Measurements from ENCODE around the gene ERCC4. TPM values are rescaled to one million over a fixed set of nuclear protein-coding genes. Genes with fewer than 3 reads are reported as not detected.

ERCC4 gene
- total RNA-seq, 1 experiment from 2014 or later = 11.7 TPM

DNA sequence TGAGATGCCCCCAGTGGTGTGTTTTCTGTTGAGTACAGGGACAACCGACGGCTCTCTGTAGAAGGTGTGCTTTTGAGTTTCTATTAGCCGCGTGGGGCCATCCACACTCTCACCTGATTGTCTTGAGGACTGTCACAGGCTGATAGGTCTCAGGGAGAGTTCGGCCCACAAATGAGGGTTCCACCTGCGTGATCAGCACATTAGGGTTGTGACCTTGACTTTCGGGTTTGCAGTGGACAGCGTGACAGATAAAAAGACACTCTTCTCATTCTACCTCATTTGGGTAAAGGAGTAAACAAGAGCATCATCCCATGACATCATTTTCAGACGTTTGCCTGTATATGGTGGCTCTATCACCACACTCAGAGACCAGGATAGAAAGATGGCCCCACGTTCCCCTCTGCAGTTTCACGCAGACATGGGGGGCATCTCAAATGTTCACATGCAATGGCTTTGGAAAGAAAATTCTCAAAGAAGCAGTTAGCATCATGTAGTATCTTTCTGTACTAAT lies 76.9 kb downstream of the ERCC4 start:
- no peaks in the 10 kb centered on the region for H3K27me3 ChIP-seq (replicated peaks)
- DNase-seq (ENCODE audit: low read depth in 1 of 2, low spot score in 2 of 2) = no peak
- H3K4me3 ChIP-seq = no peak overlapping the region
- H3K4me1 ChIP-seq (replicated peaks) = no peaks in the 10 kb centered on the region; the same call in 1 of the 2 replicates
- H3K36me3 ChIP-seq = no peaks in the 10 kb centered on the region
- no peak overlapping the region for H3K27ac ChIP-seq
- no peaks in the 10 kb centered on the region for H3K9me3 ChIP-seq (replicated peaks)

DNA sequence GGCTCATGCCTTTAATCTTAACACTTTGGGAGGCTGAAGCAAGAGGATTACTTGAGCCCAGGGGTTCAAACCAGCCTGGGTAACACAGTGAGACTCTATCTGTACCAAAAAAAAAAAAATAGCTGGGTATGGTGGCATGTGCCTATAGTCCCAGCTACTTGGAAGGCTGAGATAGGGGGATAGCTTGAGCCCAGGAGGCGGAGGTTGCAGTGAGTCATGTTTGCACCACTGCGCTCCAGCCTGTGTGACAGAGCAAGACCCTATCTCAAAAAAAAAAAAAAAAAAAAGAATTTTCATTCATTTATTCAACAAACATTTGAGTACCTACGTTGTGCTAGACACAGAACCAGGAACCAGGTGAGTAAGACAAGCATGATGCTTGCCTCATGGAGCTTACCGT lies 77.6 kb downstream of the ERCC4 start:
- no peaks in the 10 kb centered on the region for H3K9me3 ChIP-seq (replicated peaks)
- no peak overlapping the region for H3K27ac ChIP-seq
- no peaks in the 10 kb centered on the region for H3K36me3 ChIP-seq
- no peaks in the 10 kb centered on the region for H3K27me3 ChIP-seq (replicated peaks)
- no peaks in the 10 kb centered on the region; the same call in 1 of the 2 replicates for H3K4me1 ChIP-seq (replicated peaks)
- DNase-seq (ENCODE audit: low read depth in 1 of 2, low spot score in 2 of 2) = no peak
- H3K4me3 ChIP-seq = no peak overlapping the region

DNA sequence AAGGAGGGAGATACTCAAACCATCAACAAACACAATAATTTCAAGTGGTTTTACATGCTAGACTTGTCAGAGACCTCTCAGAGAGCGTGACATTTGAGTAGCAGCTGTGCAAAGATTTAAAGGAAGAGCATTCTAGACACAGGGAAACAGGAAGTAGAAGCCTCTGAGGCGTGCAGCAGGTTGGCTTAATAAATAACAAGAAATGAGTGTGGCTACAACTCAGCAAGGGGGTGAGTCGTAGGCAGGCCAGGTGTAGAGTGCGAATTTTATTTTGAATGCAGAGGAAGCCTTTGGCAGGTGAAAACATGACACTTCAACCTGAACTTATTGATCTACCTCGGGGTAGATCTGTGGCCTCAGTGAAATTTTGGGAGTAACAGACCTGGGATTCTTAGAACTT lies 78.0 kb downstream of the ERCC4 start:
- Histone ChIP-seq H3K27me3 (replicated peaks) (no peaks in the 10 kb centered on the region), H3K27ac (no peak overlapping the region), H3K36me3 (no peaks in the 10 kb centered on the region), H3K9me3 (replicated peaks) (no peaks in the 10 kb centered on the region), H3K4me1 (replicated peaks) (peaks cover 3% of the 10 kb centered on the region), H3K4me3 (no peak overlapping the region)
- no peak for DNase-seq (ENCODE audit: low read depth in 1 of 2, low spot score in 2 of 2)

DNA sequence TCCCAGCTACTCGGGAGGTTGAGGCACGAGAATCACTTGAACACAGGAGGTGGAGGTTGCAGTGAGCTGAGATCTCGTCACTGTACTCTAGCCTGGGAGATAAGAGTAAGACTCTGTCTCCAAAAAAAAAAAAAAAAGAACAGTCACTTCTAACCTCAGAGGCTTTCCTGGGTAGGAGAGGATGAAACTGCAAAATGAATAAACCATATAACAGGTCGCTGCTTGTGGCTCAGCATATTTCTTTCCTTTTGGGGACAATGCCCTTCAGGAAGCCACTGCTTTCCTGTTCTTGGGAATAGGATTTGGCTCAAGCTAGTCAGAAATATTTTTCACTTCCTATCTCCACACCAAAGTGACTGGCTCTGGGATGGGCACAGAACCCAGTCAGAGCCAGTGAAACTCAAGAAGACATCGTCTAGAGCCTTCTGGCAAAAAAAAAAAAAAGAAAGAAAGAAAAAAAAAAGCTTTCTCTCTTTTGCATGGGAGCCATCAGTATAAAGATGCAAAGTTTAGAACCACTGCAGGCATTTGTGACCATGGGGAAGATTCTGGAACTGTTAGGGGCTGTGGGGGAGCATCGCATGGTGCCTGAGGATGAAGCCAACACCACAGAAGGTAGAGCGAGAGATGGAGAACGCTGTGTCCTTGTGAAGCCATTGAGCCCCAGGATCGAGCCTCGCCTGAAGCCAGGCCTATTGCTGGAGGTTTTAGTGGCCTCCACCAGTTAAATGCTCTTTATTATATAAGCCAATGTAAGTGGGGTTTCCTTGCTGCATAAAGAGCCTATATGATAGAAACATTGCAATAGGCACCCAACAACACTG lies 79.3 kb downstream of the ERCC4 start:
- peaks cover 7% of the 10 kb centered on the region for H3K4me1 ChIP-seq (replicated peaks)
- no peaks in the 10 kb centered on the region for H3K9me3 ChIP-seq (replicated peaks)
- H3K4me3 ChIP-seq = no peak overlapping the region
- H3K27ac ChIP-seq = no peak overlapping the region
- no peaks in the 10 kb centered on the region for H3K27me3 ChIP-seq (replicated peaks)
- no peak for DNase-seq (ENCODE audit: low read depth in 1 of 2, low spot score in 2 of 2)
- no peaks in the 10 kb centered on the region for H3K36me3 ChIP-seq

DNA sequence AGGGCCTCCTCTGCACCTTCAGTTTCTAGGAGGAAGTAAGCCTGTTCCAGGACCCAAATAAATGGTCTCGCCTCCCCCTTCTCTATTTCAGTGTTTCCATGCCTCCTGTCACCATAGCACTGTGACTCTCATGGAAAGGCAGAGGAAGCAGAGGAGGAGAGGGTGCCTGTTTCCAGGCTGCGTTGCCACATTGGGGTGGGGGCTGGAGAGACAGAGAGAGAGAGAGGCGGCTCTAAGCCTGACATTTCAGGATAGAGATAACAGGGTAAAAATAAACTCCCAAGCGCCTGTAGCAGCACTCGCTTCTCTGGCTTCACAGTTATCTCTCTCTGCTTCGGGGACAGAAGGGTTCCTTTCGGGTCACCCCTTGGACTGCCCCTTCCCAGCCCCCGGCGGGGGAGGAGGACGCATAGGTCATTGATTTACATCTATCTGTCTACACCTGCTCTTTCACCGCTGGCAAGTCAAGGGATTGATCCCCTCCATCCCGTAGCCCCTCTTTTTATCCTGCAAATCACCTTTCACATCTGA lies 80.0 kb downstream of the ERCC4 start:
- H3K4me3 ChIP-seq = no peak overlapping the region
- DNase-seq (ENCODE audit: low read depth in 1 of 2, low spot score in 2 of 2) = no peak
- no peaks in the 10 kb centered on the region for H3K27me3 ChIP-seq (replicated peaks)
- H3K27ac ChIP-seq = no peak overlapping the region
- peaks cover 7% of the 10 kb centered on the region; the same call in 1 of the 2 replicates for H3K4me1 ChIP-seq (replicated peaks)
- no peaks in the 10 kb centered on the region for H3K36me3 ChIP-seq
- no peaks in the 10 kb centered on the region for H3K9me3 ChIP-seq (replicated peaks)

DNA sequence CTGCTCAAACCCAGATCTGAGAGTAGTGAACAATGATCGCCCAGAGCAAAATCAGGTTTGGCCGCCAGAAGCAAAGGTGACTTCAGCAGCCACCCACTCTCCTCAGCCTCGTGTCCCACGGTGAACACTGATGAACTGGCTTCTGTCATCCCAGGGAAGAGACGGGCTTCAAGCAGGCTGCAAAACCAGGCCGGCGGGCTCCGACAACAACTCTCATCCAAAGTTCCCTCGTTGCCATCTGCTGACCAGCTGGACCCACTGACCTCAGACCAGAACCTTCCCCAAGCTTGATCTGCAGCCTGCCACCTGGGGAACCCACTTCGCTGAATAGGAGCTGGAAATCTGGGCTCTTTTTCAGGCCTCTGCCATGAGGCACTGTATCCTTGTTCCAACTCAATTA lies 81.6 kb downstream of the ERCC4 start:
- peaks cover 7% of the 10 kb centered on the region; the same call in 1 of the 2 replicates for H3K4me1 ChIP-seq (replicated peaks)
- no peaks in the 10 kb centered on the region for H3K36me3 ChIP-seq
- no peak for DNase-seq (ENCODE audit: low read depth in 1 of 2, low spot score in 2 of 2)
- no peaks in the 10 kb centered on the region for H3K9me3 ChIP-seq (replicated peaks)
- H3K27ac ChIP-seq = no peak overlapping the region
- no peak overlapping the region for H3K4me3 ChIP-seq
- H3K27me3 ChIP-seq (replicated peaks) = no peaks in the 10 kb centered on the region

Other genes starting within 250 kb of the ERCC4 start
- 7.0 and 12.1 TPM in 2 replicates for gene MRTFB, start 151.2 kb downstream of the ERCC4 start, total RNA-seq (2014; rRNA removed; shearing (Covaris generic))

Data from SJSA1 (cell line).